ENCODE results near the gene BAX. TPM values are rescaled to one million over a fixed set of nuclear protein-coding genes. Genes with fewer than 3 reads are reported as not detected.

BAX gene
- polyA plus RNA-seq, 5 donors, result 41.9 to 96.2 (median 62.0) TPM

DNA sequence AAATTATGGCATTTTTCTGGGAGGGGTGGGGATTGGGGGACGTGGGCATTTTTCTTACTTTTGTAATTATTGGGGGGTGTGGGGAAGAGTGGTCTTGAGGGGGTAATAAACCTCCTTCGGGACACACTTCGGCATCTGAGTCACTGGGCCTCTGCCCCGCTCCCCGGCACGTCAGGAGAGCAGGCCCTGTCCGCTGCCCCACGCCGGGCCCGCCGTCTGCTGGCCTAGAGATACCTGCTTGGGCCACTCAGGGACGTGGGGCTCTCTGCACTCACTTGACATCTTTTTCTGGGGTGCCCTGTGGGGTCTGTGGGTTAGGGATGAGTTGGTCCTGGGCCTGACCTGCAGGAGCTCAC is 7.0 kb downstream of the BAX start:
- no peak for DNase-seq

DNA sequence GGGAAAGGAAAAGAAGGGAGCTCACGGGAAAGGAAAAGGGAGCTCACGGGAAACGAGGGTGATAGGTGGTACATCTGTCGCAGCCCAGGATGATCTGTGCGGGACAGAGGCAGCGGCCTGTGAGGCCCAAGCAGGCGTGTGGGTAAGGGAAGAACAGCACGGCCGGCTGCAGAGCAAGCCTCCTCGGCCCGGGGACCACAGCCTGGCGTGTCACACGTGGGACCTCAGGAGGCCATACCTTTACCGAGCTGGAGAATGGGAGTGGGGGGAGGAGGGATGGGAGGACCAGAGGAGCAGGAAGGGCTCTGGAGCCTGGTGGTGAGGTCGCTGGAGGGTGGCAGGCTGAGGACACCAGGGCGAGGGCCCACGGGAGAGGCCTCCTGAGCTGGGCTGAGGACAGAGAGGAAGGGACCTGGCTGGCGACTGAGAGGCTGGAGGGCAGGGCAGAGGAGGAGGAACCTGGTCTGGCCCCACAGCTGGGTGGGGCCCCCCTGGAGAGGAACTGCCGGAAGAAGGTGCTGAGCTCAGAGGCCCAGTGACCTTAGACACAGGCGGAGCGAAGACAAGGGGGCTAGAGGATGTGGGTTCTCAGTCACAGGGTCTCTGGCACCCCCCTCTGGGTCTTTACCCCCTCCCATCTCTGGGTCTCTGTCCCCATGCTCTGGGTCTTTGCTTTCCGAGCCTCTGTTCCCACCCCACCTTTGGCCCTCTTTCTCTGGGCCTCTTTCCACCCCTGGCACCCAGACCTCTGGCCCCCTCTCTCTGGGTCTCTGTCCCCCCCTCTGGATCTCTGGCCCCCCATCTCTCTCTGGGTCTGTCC is 7.6 kb downstream of the BAX start:
- DNase-seq, result peak in 1 of 2 donors; percentile 38

DNA sequence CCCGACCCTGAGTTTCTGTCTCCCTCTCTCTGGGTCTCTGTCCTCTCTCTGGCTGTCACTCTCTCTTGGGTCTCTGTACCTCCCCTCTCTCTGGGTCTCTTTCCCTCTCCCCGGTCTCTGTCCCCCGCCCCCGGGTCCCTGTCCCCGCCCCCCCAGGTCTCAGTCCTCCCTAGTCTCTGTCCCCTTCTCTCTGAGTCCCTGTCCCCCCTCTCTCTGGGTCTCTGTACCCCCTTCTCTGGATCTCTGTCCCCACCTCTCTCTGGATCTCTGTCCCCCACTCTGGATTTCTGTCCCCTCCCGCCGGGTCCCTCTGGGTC is 8.1 kb downstream of the BAX start:
- DNase-seq, result no peak

DNA sequence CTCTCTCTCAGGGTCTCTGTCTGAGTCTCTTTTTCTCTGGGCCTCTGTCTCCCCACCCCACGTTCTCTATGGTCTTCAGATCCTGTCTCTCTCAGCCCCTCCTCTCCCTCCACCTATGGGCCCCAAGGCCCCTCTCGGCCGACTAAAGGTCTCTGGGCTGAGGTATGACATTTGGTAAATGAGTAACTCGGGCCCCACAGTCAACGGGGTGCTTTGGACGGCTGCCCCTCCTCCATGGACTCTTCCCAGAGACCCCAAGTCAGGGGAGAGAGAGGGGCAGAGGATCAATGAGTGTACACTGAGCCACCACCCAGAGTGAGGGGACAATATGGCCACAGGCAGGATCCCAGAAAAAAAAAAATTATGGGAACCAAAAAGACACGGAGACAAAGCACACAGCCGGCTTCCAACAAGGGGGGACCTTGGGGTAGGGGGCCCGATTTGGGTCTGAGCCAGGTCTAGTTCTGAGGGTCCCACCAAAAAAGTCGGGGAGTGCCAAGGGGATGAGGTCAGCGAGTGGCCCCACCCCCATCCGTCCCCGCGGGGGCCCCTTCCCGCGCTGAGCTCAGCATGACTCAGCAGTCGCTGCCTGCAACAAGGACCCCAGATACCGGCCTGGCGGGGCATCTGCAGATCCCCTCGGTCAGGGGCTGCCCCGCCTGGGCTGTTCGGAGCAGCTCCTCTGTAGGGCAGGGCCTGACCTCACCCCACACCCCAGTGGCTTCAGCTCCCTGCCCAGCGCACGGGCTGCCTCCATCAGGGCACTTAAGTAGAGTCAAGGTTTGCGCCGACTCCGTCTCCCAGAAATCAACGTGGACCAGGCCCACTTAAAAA is 8.9 kb downstream of the BAX start:
- peak; percentile 71 to 74 for DNase-seq

DNA sequence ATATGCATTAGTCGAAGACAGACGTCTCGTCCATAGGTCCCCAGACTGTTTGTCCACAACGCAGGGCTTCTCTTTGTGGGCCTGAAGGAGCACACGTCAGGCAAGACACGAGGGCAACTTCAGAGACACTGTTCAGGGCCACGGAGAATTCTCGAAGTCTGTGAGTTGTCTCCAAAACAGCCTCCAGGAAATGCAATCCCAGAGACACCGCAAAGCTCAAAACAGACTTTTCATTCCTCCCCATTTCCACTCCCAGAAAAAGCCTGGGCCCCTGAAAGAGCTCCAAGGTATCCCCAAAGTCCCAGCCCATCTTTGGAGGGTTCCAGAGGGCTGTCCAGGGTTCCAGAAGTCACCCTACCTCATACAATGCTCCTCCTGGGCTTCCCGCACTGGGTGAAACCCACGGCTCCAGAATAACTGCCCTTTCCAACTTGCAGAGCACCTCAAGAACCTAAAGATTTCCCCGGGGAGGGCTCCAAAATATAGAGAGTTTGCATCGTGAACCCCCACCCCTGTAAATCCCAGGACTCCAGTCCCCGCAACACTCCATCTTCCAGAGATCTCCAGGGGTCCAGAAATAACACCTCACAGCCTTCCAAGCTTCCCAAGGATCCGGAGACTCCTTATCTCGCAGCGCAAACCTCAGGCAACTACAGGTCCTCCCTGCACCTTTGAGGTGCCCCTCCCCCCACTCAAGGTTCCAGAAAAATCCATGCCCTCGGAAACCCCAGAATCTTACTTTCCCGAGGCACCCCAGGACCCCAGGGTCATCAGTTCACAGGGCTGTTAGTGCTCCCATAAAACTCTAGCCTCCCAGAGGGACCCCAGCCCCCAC is 9.7 kb downstream of the BAX start:
- DNase-seq, result peak in 1 of 2 donors; percentile 30

DNA sequence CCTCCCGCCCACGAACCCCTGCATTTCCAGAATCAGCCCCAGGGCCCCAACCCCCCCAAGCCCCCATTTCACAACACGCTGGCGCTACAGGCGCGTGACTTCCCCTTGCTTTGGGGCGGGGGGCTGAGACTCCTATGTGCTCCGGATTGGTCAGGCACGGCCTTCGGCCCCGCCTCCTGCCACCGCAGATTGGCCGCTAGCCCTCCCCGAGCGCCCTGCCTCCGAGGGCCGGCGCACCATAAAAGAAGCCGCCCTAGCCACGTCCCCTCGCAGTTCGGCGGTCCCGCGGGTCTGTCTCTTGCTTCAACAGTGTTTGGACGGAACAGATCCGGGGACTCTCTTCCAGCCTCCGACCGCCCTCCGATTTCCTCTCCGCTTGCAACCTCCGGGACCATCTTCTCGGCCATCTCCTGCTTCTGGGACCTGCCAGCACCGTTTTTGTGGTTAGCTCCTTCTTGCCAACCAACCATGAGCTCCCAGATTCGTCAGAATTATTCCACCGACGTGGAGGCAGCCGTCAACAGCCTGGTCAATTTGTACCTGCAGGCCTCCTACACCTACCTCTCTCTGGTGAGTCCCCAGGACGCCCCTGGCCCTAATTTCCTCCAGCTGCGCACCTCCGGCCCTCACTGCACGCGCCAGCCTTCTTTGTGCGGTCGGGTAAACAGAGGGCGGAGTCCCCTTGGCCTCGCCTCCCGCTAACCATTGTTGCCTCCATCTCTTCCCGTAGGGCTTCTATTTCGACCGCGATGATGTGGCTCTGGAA is 10.5 kb downstream of the BAX start, which contains the start of gene FTL:
FTL (plus strand) TSS at position 270 of the 766 bp plus-strand sequence; CDS start at position 469, 199 bp downstream.
- DNase-seq, result peak; percentile 97

DNA sequence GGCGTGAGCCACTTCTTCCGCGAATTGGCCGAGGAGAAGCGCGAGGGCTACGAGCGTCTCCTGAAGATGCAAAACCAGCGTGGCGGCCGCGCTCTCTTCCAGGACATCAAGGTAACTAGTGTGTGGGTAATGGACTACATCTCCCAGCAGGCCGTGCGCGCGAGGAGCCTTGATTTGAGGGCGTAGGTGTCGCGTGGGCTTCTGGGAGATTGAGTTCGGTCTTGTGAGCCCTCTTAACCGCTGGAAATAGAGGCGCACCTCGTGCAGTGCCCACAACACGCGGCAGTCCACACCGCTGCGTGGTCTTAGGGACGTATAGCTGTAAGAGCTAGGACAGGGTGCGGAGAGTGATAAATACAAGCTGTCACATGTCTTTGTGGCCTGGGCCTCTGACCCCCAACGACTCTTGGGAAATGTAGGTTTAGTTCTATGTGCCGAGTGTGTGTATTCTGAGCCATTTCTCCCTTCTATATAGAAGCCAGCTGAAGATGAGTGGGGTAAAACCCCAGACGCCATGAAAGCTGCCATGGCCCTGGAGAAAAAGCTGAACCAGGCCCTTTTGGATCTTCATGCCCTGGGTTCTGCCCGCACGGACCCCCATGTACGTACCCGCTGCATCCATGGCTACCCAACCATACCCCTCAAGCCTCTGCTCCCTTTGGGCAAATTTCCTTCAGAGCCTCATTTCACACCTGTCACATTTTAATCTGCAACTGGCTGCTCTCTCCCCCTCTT is 11.3 kb downstream of the BAX start:
- peak; percentile 81 to 83 for DNase-seq

DNA sequence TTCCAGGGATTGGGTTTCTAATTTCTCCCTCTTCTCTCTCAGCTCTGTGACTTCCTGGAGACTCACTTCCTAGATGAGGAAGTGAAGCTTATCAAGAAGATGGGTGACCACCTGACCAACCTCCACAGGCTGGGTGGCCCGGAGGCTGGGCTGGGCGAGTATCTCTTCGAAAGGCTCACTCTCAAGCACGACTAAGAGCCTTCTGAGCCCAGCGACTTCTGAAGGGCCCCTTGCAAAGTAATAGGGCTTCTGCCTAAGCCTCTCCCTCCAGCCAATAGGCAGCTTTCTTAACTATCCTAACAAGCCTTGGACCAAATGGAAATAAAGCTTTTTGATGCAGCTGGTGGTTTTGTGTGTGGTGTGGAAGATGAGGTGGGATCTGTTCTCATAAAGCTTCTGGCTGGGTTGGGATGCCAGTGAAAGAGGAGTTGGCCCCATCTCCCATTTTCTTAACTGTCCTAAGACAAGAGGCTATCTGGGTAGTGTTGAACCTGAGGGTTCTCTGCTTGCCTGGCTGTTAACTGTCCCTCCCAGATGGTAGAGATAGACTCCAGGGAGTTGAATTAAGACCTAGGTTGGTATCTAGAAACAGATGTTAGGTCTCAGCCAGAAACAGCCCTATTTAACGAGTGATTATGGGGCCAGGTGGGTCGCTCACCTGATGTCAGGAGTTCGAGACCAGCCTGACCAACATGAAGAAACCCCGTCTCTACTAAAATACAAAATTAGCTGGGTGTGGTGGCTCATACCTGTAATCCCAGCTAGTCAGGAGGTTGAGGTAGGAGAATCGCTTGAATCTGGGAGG is 12.1 kb downstream of the BAX start:
- DNase-seq, result no peak

DNA sequence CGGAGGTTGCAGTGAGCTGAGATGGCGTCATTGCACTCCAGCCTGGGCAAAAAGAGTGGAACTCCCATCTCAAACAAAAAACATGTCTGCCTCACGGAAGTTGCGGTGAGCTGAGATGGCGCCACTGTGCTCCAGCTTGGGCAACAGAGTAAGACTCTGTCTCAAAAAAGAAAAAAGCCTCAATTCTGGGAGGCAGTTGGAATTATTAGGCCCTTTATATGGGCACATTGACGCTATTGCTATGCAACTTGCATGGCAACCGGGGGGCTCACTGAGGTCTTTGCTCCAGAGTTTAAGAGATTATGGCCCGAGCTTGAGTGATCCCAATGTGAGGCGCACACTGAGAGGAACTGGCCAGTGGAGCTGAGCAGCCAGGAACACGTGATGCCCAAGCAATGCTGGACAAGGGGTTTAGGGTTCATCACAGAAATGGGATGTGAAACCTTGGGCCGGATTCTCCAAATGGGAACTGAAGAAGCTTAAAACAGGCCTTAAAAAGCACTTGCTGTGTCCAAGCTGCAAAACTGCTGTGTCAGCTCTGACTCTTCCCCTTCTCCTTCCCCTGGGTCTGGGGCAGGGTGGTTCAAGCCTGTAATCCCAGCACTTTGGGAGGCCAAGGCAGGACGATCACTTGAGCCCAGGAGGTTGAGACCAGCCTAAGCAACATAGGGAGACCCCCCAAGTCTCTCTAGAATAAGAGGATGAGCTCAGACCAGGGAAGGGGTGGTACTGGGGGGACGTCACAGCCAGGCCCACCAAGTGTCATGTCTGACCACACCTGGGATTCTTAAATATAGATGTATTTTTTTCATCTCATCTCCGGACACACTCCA is 12.9 kb downstream of the BAX start:
- no peak for DNase-seq

DNA sequence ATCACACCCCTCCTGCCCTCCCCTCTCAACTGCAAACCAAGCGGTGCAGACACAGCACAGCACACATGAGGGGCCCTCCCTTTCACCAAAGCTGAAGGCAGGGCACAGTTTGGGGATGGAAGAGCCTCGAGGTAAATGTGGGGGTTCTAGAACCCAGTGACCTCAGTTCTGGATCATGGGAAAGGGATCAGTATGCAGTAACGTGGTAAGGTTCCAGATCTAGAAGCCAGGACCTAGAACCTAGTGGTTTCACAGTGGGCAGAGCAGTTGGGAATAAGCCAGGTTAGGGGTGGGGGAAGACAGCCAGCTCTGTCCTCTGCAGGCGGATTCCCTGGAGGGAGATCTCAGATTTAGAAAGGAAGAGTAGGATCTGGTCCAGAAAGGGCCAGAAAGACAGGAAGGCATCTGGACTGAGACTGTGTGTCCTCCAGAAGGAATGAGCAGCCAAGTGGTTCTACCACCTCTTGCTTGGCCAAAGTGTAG is 13.5 kb downstream of the BAX start:
- DNase-seq, result no peak

DNA sequence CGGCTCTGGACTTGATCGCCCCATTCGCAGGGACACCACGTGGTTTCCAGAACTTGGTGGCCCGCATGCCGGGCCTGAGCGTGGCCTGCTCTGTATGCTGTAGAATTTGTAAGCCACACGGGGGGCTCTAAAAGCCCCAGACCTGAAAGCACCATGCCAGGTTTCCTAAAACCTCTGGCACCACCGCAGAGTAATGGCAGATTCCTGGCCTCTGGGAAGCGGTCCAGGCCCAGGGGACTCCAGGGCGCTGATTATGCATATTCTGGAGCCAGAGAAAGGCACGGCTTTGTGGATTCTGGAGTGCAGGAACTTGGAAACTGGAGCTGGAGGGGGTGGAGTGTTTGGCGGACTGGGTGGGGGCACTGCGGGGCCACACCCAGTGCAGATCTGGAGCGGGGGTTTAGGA is 14.1 kb downstream of the BAX start:
- no peak for DNase-seq

DNA sequence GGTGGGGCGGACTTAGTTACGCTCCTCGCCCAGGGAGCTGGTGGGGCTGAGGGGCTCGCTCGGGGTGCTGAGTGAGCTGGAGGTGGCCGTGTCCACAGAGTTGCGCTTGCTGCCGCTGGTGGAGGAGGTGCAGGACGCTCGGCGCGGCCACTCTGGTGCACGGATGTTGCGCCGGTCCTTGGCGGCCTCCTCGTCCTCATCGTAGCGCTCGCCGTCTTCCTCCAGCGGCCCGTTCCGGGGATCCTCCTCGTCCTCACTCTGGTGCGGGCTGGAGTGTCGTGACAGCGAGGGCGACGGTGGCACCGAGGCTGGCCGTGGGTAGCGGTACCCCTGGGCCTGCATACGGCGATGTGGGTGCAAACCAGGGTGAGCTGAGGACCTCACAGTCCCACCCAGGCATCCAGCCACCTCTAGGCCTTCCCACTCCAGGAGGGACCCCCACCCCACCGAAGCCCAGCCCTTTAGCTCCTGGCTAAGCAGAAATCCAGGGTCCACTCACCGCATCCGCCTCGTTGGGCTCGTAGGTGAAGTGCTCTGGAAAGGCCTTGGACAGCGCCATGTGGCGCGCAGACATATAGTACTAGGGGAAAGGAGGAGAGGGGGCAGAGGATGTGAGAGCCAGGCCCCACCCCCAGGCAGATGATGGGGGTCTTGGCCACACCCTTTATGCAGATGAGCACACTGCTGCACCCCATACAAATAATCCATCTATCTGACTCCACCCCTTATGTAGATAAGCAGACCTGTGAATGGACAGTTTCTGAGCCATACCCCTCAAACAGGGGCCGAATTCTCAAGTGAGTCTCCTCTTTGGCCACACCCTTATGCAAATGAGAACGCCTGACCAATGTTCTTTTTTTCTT is 14.8 kb downstream of the BAX start:
- DNase-seq, result no peak

DNA sequence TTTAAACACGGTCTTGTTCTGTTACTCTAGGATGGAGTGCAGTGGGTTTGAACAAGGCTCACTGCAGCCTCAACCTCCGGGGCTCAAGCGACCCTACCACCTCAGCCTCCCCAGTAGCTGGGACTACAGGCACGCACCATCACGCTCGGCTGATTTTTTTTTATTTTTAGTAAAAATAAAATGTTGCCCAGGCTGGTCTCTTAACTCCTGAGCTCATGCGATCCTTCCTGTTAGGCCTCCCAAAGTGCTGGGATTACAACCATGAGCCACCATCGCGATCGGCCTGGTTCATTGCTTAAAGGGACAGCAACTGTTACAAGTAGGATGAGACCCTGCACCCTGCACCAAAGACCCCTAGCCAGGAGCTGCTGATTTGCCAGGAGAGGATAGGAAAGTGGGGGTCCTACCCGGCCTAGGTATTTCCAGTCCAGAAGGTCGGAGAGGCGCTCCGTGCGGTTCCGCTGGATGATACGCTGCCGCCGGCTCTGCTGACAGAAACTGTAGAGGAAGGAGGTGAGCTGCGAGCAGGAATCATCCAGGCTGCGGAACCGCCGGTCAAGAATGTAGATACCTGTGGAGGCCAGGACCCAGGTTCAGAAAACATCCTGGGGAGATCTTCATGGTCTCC is 15.6 kb downstream of the BAX start:
- DNase-seq, result no peak

DNA sequence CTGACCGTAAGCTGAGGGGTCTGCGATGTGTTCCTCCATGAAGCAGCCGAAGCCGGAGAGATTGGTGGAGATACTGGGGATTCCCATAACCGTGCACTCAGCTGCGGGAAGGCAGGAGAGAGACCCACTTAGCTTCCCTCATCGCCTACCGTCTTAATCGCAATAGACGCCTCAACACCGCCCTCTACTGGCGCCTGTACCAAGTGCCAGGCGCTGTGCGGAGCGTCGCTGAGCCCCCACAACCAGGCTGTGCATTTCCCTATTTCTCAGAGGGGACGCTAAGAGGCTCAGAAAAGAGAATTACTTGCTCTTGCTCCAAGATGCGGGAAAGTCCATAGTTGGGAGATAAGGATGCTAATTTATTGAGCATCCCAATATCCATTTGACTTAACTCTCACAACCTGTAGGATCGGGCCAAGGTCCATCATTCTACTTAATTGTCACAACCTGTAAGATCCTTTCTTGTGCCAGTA is 16.3 kb downstream of the BAX start:
- peak in 1 of 2 donors; percentile 74 for DNase-seq

DNA sequence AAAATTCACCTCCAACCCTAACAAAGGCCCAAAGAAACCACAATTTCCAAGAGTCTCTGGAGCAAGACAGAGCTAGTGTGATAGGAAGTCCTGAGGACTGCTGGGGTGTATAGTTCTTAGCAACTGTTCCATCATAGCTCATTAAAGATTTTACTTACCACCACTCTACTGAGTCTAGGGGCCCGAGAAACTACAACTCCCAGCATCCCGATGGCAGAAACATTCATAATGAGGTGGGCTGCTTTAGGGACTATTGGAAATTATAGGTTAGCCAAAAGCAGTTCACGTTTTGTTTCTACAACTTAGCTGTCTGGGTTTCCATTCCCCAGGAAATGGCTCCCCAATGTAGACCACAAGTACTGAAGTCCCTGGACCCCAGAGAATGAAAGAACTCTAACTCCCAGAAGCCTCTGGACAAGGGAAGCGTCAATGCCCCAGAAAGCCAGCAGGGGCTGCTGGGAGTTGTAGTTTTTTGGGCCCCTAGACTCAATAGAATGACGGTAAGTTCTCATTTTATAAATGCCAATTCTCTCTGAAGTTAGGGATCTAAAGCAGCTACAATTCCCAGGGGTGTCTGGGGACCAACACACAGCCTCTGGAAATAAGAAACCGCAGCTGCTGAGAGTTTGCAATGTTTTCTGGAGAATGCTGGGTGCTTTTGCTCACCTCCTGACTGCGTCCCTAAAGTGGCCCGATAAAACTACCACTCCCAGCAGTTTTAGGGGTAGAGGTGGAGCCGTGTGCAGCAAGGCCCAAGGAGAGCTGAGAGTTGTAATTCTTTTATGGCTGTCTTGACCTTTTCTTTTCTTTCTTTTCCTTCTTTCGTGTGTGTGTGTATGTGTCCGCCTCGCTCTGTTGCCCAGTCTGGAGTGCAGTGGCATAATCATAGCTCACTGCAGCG is 21.5 kb downstream of the BAX start:
- DNase-seq, result no peak

DNA sequence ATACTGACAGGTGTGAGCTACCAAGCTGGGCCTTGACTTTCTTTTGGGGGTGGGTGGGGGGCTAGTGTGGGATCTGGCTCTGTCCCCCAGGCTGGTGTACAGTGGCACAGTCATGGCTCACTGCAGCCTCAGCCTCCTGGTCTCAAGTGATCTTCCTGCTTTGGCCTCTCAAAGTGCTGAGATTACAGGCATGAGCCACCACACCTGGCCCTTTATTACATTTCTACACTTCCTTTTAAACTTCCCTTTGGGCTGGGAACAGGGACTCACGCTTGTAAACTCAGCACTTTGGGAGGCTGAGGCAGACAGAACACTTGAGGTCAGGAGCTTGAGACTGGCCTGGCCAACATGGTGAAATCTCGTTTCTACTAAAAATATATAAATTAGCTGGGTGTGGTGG is 22.4 kb downstream of the BAX start:
- no peak for DNase-seq
